Cardiac muscle cell (in vitro differentiated cells and primary cell): ENCODE measurements around the gene FGGY. TPM values are rescaled to one million over a fixed set of nuclear protein-coding genes. Genes with fewer than 3 reads are reported as not detected.

Experiments used
- DNase-seq, 2 donors: peaks; one replicate each; pipeline versions ENCODE4 v3.0.0 to v3.0.0-alpha.2; 2010 to 2017; ENCODE audit warnings: low read depth in 1 of 2, low spot score in 1 of 2
- H3K27ac ChIP-seq: fragments of 200-600 bp; sonication (generic); 2 replicates; pipeline ENCODE4 v1.5.1; 2016
- H3K27me3 ChIP-seq: fragments of 200-600 bp; sonication (generic); 2 replicates; pipeline ENCODE4 v1.6.0; 2016; ENCODE audit warnings: control low read depth
- H3K36me3 ChIP-seq: fragments of 200-600 bp; sonication (generic); 2 replicates; pipeline ENCODE4 v1.5.1; 2016; ENCODE audit warnings: control low read depth
- H3K4me1 ChIP-seq: fragments of 200-600 bp; sonication (generic); 2 replicates; pipeline ENCODE4 v1.8.1; 2017; ENCODE audit warnings: low read depth, mild to moderate bottlenecking, mixed run types
- H3K4me3 ChIP-seq: fragments of 200-600 bp; sonication (generic); 2 replicates; pipeline ENCODE4 v1.5.1; 2016; ENCODE audit warnings: mild to moderate bottlenecking
- H3K9me3 ChIP-seq: fragments of 200-600 bp; sonication (generic); 2 replicates; pipeline ENCODE4 v1.5.1; 2017; ENCODE audit warnings: low read depth, mild to moderate bottlenecking, control low read depth
- CTCF ChIP-seq: IDR thresholded peaks from 2 replicates; pipeline ENCODE4 v1.5.1; 2012; ENCODE audit warnings: low read depth, mild to moderate bottlenecking, low read length
- polyA plus RNA-seq: library from polyadenylated mRNA; unstranded; fragments of >200 nt; fragmentation: Nextera tagmentation; extraction: Ambion mirVana; gene quantifications from 2 replicates; pipeline ENCODE4 v1.2.1, GENCODE V29; 2016
- total RNA-seq: library from RNA; depleted of rRNA; stranded (reverse); fragments of >200 nt; gene quantifications from 2 replicates; pipeline ENCODE4 v1.2.3, GENCODE V29; 2016

FGGY gene
- total and polyA plus RNA-seq, 2 experiments from 2014 or later: 9.8 to 14.5 TPM

DNA sequence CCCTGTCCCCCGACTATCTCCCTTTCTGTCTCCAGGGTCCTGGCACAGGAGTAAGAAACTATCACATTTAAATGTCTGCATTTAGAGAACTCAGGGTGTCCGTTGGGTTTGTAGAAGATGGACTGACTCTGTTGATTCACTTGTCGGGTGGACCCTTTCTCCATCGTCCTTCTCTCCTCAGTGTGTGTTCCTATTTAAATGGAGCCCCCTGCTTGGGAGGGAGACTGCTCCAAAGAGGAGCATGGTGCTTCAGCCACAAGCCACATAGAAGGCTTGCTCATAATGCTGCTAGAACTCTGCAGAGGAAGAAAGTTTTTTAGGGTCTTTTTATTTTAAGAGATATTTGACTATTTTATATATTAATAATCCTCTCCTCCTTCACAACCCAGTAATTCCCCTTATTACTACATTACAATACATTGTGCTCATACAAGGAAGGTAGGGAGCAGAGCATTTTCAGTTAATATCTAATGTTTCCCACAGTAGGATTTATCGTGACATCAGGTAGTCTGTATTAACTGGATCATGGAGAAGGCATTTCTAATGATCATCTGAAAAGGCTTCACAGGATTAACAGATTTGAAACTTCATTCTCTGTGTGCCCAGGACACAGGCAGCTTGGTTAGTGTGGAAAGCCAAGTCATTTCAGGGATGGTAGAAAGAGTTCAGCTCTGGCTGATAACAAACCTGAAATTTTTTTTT lies 13.8 kb downstream of the FGGY start:
- no peak for TF ChIP-seq CTCF
- Histone ChIP-seq H3K4me3 (no peak overlapping the region), H3K36me3 (no peaks in the 10 kb centered on the region), H3K9me3 (no peaks in the 10 kb centered on the region), H3K4me1 (no peaks in the 10 kb centered on the region), H3K27ac (no peak overlapping the region), H3K27me3 (no peaks in the 10 kb centered on the region)
- DNase-seq: no peak

GRCh38 chr1:59314776-59315528 lies 18.1 kb downstream of the FGGY start:
- no peak overlapping the region for H3K27ac ChIP-seq
- no peak for DNase-seq
- no peaks in the 10 kb centered on the region for H3K27me3 ChIP-seq
- no peak for TF ChIP-seq CTCF
- H3K4me3 ChIP-seq: no peak overlapping the region
- H3K4me1 ChIP-seq: no peaks in the 10 kb centered on the region
- no peaks in the 10 kb centered on the region for H3K9me3 ChIP-seq
- no peaks in the 10 kb centered on the region for H3K36me3 ChIP-seq

DNA sequence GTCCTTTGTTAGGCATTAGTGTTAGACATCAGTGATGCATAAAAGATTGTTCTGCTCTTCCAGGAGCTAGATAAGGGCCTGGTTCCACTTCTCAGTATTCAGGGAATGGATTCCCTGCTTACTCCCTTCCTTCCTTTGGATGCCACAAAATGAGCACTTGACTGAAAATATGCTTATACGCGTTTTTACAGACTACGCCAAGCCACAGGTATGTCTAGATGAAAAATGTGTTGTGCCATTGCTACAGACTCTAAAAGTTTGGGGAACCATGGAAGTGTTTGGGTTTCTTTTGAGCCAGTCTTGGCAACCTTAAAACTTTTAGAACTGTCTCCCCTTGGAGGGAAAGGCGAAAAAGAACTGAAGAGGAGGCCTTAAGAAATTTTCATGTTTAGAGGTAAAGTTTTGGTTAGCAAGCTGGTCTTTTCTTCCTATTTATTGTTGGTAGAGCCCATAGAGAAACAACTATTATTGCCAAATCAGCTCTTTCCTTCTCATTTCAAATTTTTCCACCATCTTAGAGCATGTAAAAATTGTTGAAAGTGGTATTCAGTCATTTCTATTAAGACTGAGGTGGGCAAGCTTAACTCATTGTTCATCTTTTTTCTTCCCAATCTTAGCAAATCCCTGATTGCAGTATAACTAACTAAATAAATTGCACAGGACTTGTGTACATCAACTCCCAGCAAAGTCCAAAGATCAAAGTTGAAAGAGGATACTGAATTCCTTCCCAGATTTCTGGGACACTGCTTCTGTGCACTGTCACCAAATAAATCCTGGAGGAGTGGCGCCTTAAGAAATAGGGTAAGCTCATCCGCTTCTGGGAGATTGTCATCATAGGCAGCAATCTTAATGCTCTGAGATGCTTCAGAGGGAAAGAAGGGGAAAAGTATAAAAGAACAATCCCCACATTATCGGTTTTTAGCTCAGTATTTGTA lies 18.9 kb downstream of the FGGY start:
- DNase-seq: no peak

GRCh38 chr1:59316497-59317128 lies 19.7 kb downstream of the FGGY start:
- H3K27ac ChIP-seq: no peak overlapping the region
- H3K36me3 ChIP-seq: no peaks in the 10 kb centered on the region
- H3K4me3 ChIP-seq: no peak overlapping the region
- no peaks in the 10 kb centered on the region for H3K4me1 ChIP-seq
- no peaks in the 10 kb centered on the region for H3K9me3 ChIP-seq
- no peaks in the 10 kb centered on the region for H3K27me3 ChIP-seq
- peak in 1 of 2 donors; percentile 46 for DNase-seq
- no peak for TF ChIP-seq CTCF

More for the DNA sequence above, 18.9 kb downstream of the FGGY start:
- Histone ChIP-seq H3K36me3 (no peaks in the 10 kb centered on the region), H3K9me3 (no peaks in the 10 kb centered on the region), H3K4me1 (no peaks in the 10 kb centered on the region), H3K4me3 (no peak overlapping the region), H3K27me3 (no peaks in the 10 kb centered on the region), H3K27ac (no peak overlapping the region)
- no peak for TF ChIP-seq CTCF

DNA sequence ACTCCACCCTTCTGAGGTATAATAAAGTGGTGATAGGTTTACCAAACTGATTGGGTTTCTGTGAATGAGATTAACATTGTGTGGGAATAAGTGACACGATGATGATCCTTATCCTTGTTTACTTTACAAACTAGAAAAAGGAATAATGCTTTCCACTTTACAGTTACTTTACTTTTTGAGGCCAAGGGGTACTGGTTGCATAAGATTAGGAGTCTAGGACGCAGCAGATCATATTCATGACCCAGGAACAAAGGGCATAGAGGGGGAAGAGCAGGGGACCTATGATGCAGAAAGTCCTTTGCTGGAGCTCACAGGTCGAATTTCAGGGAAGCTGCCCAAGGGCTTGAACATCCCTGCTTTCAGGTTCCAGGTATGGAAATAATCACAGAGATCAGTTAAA lies 20.4 kb downstream of the FGGY start:
- no peak overlapping the region for H3K4me3 ChIP-seq
- H3K27ac ChIP-seq: no peak overlapping the region
- H3K36me3 ChIP-seq: no peaks in the 10 kb centered on the region
- DNase-seq: no peak
- H3K4me1 ChIP-seq: no peaks in the 10 kb centered on the region
- no peak for TF ChIP-seq CTCF
- no peaks in the 10 kb centered on the region for H3K9me3 ChIP-seq
- H3K27me3 ChIP-seq: no peaks in the 10 kb centered on the region
